Measurements from ENCODE around the gene PPIL4. TPM values are rescaled to one million over a fixed set of nuclear protein-coding genes. Genes with fewer than 3 reads are reported as not detected.

The PPIL4 gene
- total and polyA plus RNA-seq, 2 donors (not counting 3 experiments of a cell fraction or from before 2014, with no cell fraction given) = 2.2 to 27.8 TPM

- H3K9me3 ChIP-seq (replicated peaks; ENCODE audit: control insufficient read depth, insufficient read depth, low read length) = no peaks in the 10 kb centered on the region
- no peak overlapping the region for H2AFZ ChIP-seq (ENCODE audit: low read depth, low read length)
- DNase-seq (ENCODE audit: low read depth, low spot score) (no peak), FAIRE-seq (peak; percentile 63)
- peak overlapping the region; percentile 92 for H3K27ac ChIP-seq (ENCODE audit: insufficient read depth, low read depth, low read length)
- H3K36me3 ChIP-seq (ENCODE audit: control insufficient read depth in 2 of 2, extremely low read depth in 1 of 2, insufficient read depth in 2 of 2, low read length in 2 of 2) = peaks cover 0 to 3% of the 10 kb centered on the region in 2 experiments
- H3K4me1 ChIP-seq (ENCODE audit: control insufficient read depth, extremely low read depth, insufficient read depth, low read length) = peaks cover 8% of the 10 kb centered on the region
- ChIA-PET CTCF (interaction anchor here (1.4 to 4.3 kb wide), 3 partner anchors 17 to 516 kb away, joined by 4 to 35 read pairs (median 13); partner anchors contain the start of gene GINM1), POLR2A (no interaction called here)
- H4K20me1 ChIP-seq (replicated peaks; ENCODE audit: control insufficient read depth, extremely low read depth, insufficient read depth, low read length) = no peaks in the 10 kb centered on the region
- peak overlapping the region; percentile 98 for H3K9ac ChIP-seq (replicated peaks; ENCODE audit: extremely low read depth, insufficient read depth, low read length)
- no TSS peak for BruUV-seq (replicated peaks)
- peaks cover 38% of the 10 kb centered on the region for H3K79me2 ChIP-seq (ENCODE audit: control insufficient read depth, insufficient read depth, low read length)
- H3K4me3 ChIP-seq (replicated peaks in 1 of 3; ENCODE audit: insufficient read depth in 1 of 3, low read depth in 1 of 3, low read length in 3 of 3) = peak overlapping the region; percentile 59 to 85 (median 62)
- no peaks in the 10 kb centered on the region for H3K9me1 ChIP-seq (replicated peaks; ENCODE audit: control insufficient read depth, extremely low read depth, insufficient read depth, low read length)
- intact Hi-C loops (cut with micrococcal nuclease) = loop anchor here (5.0 to 10.0 kb wide), 2 partner anchors 210 to 313 kb away; no protein-coding TSS in a partner anchor
- no peak for TF ChIP-seq GATA2 (IDR thresholded peaks at IDR 0.05; ENCODE audit: insufficient read depth, insufficient read length, low read depth, low read length)
- TF ChIP-seq POLR2A (IDR thresholded peaks at IDR 0.05; ENCODE audit: low read depth, low read length) = no peak
- TF ChIP-seq POLR2AphosphoS5 (IDR thresholded peaks at IDR 0.05; ENCODE audit: insufficient read depth, low read depth, low read length) = no peak
- TF ChIP-seq, protein P1, sequence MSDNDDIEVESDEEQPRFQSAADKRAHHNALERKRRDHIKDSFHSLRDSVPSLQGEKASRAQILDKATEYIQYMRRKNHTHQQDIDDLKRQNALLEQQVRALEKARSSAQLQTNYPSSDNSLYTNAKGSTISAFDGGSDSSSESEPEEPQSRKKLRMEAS (IDR thresholded peaks at IDR 0.05; ENCODE audit: insufficient read depth, insufficient read length) = no peak
- no peak for TF ChIP-seq EZH2 (IDR thresholded peaks at IDR 0.05; ENCODE audit: borderline replicate concordance, low read depth, low read length, severe bottlenecking)
- no peak for TF ChIP-seq FOS (IDR thresholded peaks at IDR 0.05; ENCODE audit: borderline replicate concordance, insufficient read depth, low read length)
- TF ChIP-seq MYC (IDR thresholded peaks at IDR 0.05; ENCODE audit: low read depth, low read length) = no peak
- TF ChIP-seq, protein P2, sequence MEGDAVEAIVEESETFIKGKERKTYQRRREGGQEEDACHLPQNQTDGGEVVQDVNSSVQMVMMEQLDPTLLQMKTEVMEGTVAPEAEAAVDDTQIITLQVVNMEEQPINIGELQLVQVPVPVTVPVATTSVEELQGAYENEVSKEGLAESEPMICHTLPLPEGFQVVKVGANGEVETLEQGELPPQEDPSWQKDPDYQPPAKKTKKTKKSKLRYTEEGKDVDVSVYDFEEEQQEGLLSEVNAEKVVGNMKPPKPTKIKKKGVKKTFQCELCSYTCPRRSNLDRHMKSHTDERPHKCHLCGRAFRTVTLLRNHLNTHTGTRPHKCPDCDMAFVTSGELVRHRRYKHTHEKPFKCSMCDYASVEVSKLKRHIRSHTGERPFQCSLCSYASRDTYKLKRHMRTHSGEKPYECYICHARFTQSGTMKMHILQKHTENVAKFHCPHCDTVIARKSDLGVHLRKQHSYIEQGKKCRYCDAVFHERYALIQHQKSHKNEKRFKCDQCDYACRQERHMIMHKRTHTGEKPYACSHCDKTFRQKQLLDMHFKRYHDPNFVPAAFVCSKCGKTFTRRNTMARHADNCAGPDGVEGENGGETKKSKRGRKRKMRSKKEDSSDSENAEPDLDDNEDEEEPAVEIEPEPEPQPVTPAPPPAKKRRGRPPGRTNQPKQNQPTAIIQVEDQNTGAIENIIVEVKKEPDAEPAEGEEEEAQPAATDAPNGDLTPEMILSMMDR (IDR thresholded peaks at IDR 0.05; ENCODE audit: extremely low read depth in 1 of 2, insufficient read depth in 1 of 2, low read depth in 1 of 2, low read length in 2 of 2) = no peak
- TF ChIP-seq JUN (IDR thresholded peaks at IDR 0.05; ENCODE audit: borderline replicate concordance, insufficient read depth, insufficient read length, low read depth) = no peak
- peak overlapping the region; percentile 91 for H3K4me2 ChIP-seq (ENCODE audit: insufficient read depth, low read length)
- peaks cover 0 to 2% of the 10 kb centered on the region in 2 experiments for H3K27me3 ChIP-seq (ENCODE audit: control insufficient read depth in 2 of 2, insufficient read depth in 2 of 2, low read length in 2 of 2)
- dilution Hi-C loops (cut with MboI; ENCODE audit: extremely low pct_ligation_motif_present, low sequenced_read_pairs) = no loop called here
Measured at GRCh38 chr6:149544646-149545257, 1.1 kb downstream of the PPIL4 start.
